ENCODE data around the gene MYLK.

The MYLK gene

GRCh38 chr3:123698813-123699212 is 185.3 kb downstream of the MYLK start:
- H3K36me3 Mint-ChIP-seq (ENCODE audit: insufficient read depth), result no peaks in the 10 kb centered on the region
- peaks cover 22% of the 10 kb centered on the region for H3K27me3 Mint-ChIP-seq
- DNase-seq (ENCODE audit: low spot score in 2 of 2) (no peak), ATAC-seq (replicated peaks; ENCODE audit: extremely low read depth, poor library complexity, severe bottlenecking) (no peak)
- H3K27ac Mint-ChIP-seq (ENCODE audit: low read depth), result no peak overlapping the region
- H3K4me1 Mint-ChIP-seq, result no peaks in the 10 kb centered on the region
- no peaks in the 10 kb centered on the region for H3K9me3 Mint-ChIP-seq
- H3K4me3 Mint-ChIP-seq, result no peak overlapping the region

- H3K4me1 Mint-ChIP-seq, result no peaks in the 10 kb centered on the region
- no peaks in the 10 kb centered on the region for H3K36me3 Mint-ChIP-seq (ENCODE audit: insufficient read depth)
- H3K9me3 Mint-ChIP-seq, result no peaks in the 10 kb centered on the region
- H3K27ac Mint-ChIP-seq (ENCODE audit: low read depth), result no peak overlapping the region
- H3K27me3 Mint-ChIP-seq, result peaks cover 39% of the 10 kb centered on the region
- DNase-seq (ENCODE audit: low spot score in 2 of 2), result no peak
- H3K4me3 Mint-ChIP-seq, result no peak overlapping the region
- ATAC-seq (replicated peaks; ENCODE audit: extremely low read depth, poor library complexity, severe bottlenecking), result no peak
Observed at GRCh38 chr3:123696808-123697207, 187.3 kb downstream of the MYLK start.

GRCh38 chr3:123695731-123696640 is 188.1 kb downstream of the MYLK start:
- Mint-ChIP-seq H3K4me3 (no peak overlapping the region), H3K9me3 (no peaks in the 10 kb centered on the region), H3K4me1 (no peaks in the 10 kb centered on the region), H3K27me3 (peaks cover 39% of the 10 kb centered on the region), H3K27ac (ENCODE audit: low read depth) (no peak overlapping the region), H3K36me3 (ENCODE audit: insufficient read depth) (no peaks in the 10 kb centered on the region)
- ATAC-seq (replicated peaks; ENCODE audit: extremely low read depth, poor library complexity, severe bottlenecking) (no peak), DNase-seq (ENCODE audit: low spot score in 2 of 2) (no peak)

- no peaks in the 10 kb centered on the region for H3K4me1 Mint-ChIP-seq
- DNase-seq (ENCODE audit: low spot score in 2 of 2) (no peak), ATAC-seq (replicated peaks; ENCODE audit: extremely low read depth, poor library complexity, severe bottlenecking) (no peak)
- H3K27ac Mint-ChIP-seq (ENCODE audit: low read depth), result no peak overlapping the region
- peaks cover 30% of the 10 kb centered on the region for H3K27me3 Mint-ChIP-seq
- H3K4me3 Mint-ChIP-seq, result no peak overlapping the region
- H3K36me3 Mint-ChIP-seq (ENCODE audit: insufficient read depth), result no peaks in the 10 kb centered on the region
- H3K9me3 Mint-ChIP-seq, result no peaks in the 10 kb centered on the region
Observed at GRCh38 chr3:123695152-123695551, 189.0 kb downstream of the MYLK start.

GRCh38 chr3:123694366-123695087 is 189.6 kb downstream of the MYLK start:
- Mint-ChIP-seq H3K27ac (ENCODE audit: low read depth) (no peak overlapping the region), H3K27me3 (peaks cover 24% of the 10 kb centered on the region), H3K9me3 (no peaks in the 10 kb centered on the region), H3K4me3 (no peak overlapping the region), H3K36me3 (ENCODE audit: insufficient read depth) (no peaks in the 10 kb centered on the region), H3K4me1 (no peaks in the 10 kb centered on the region)
- ATAC-seq (replicated peaks; ENCODE audit: extremely low read depth, poor library complexity, severe bottlenecking), result no peak
- DNase-seq (ENCODE audit: low spot score in 2 of 2), result no peak

- Mint-ChIP-seq H3K4me1 (no peaks in the 10 kb centered on the region), H3K27ac (ENCODE audit: low read depth) (no peak overlapping the region), H3K36me3 (ENCODE audit: insufficient read depth) (no peaks in the 10 kb centered on the region), H3K9me3 (no peaks in the 10 kb centered on the region), H3K27me3 (peaks cover 17% of the 10 kb centered on the region), H3K4me3 (no peak overlapping the region)
- DNase-seq (ENCODE audit: low spot score in 2 of 2), result no peak
- peak; percentile 29 for ATAC-seq (replicated peaks; ENCODE audit: extremely low read depth, poor library complexity, severe bottlenecking)
Observed at GRCh38 chr3:123693584-123694190, 190.4 kb downstream of the MYLK start.

- Mint-ChIP-seq H3K36me3 (ENCODE audit: insufficient read depth) (no peaks in the 10 kb centered on the region), H3K4me3 (no peak overlapping the region), H3K9me3 (no peaks in the 10 kb centered on the region), H3K27me3 (peaks cover 17% of the 10 kb centered on the region), H3K27ac (ENCODE audit: low read depth) (no peak overlapping the region), H3K4me1 (no peaks in the 10 kb centered on the region)
- DNase-seq (ENCODE audit: low spot score in 2 of 2), result no peak
- ATAC-seq (replicated peaks; ENCODE audit: extremely low read depth, poor library complexity, severe bottlenecking), result no peak
Observed at GRCh38 chr3:123692671-123693070, 191.5 kb downstream of the MYLK start.

GRCh38 chr3:123692041-123692440 is 192.1 kb downstream of the MYLK start:
- Mint-ChIP-seq H3K27ac (ENCODE audit: low read depth) (no peak overlapping the region), H3K36me3 (ENCODE audit: insufficient read depth) (no peaks in the 10 kb centered on the region)
- ATAC-seq (replicated peaks; ENCODE audit: extremely low read depth, poor library complexity, severe bottlenecking), result no peak

GRCh38 chr3:123689831-123690230 is 194.3 kb downstream of the MYLK start:
- Mint-ChIP-seq H3K4me3 (no peak overlapping the region), H3K9me3 (no peaks in the 10 kb centered on the region), H3K27ac (ENCODE audit: low read depth) (no peak overlapping the region), H3K4me1 (no peaks in the 10 kb centered on the region), H3K27me3 (peaks cover 17% of the 10 kb centered on the region), H3K36me3 (ENCODE audit: insufficient read depth) (no peaks in the 10 kb centered on the region)
- no peak for DNase-seq (ENCODE audit: low spot score in 2 of 2)
- ATAC-seq (replicated peaks; ENCODE audit: extremely low read depth, poor library complexity, severe bottlenecking), result no peak

More at GRCh38 chr3:123692041-123692440, 192.1 kb downstream of the MYLK start:
- Mint-ChIP-seq H3K4me3 (no peak overlapping the region), H3K9me3 (no peaks in the 10 kb centered on the region), H3K27me3 (peaks cover 17% of the 10 kb centered on the region), H3K4me1 (no peaks in the 10 kb centered on the region)
- no peak for DNase-seq (ENCODE audit: low spot score in 2 of 2)

- Mint-ChIP-seq H3K36me3 (ENCODE audit: insufficient read depth) (no peaks in the 10 kb centered on the region), H3K27me3 (peaks cover 15% of the 10 kb centered on the region), H3K4me3 (no peak overlapping the region), H3K9me3 (no peaks in the 10 kb centered on the region), H3K27ac (ENCODE audit: low read depth) (no peak overlapping the region), H3K4me1 (no peaks in the 10 kb centered on the region)
- DNase-seq (ENCODE audit: low spot score in 2 of 2) (no peak), ATAC-seq (replicated peaks; ENCODE audit: extremely low read depth, poor library complexity, severe bottlenecking) (no peak)
Observed at GRCh38 chr3:123688241-123688747, 195.8 kb downstream of the MYLK start.

- H3K36me3 Mint-ChIP-seq (ENCODE audit: insufficient read depth), result no peaks in the 10 kb centered on the region
- no peak overlapping the region for H3K4me3 Mint-ChIP-seq
- DNase-seq (ENCODE audit: low spot score in 2 of 2), result no peak
- H3K27me3 Mint-ChIP-seq, result peaks cover 5% of the 10 kb centered on the region
- no peak for ATAC-seq (replicated peaks; ENCODE audit: extremely low read depth, poor library complexity, severe bottlenecking)
- no peaks in the 10 kb centered on the region for H3K9me3 Mint-ChIP-seq
- no peaks in the 10 kb centered on the region for H3K4me1 Mint-ChIP-seq
- H3K27ac Mint-ChIP-seq (ENCODE audit: low read depth), result no peak overlapping the region
Observed at GRCh38 chr3:123687286-123687685, 196.8 kb downstream of the MYLK start.

GRCh38 chr3:123686251-123686650 is 197.9 kb downstream of the MYLK start:
- Mint-ChIP-seq H3K27me3 (peaks cover 10% of the 10 kb centered on the region), H3K9me3 (no peaks in the 10 kb centered on the region), H3K4me1 (no peaks in the 10 kb centered on the region), H3K4me3 (no peak overlapping the region), H3K27ac (ENCODE audit: low read depth) (no peak overlapping the region), H3K36me3 (ENCODE audit: insufficient read depth) (no peaks in the 10 kb centered on the region)
- DNase-seq (ENCODE audit: low spot score in 2 of 2) (no peak), ATAC-seq (replicated peaks; ENCODE audit: extremely low read depth, poor library complexity, severe bottlenecking) (no peak)

All from central memory CD8-positive, alpha-beta T cell (primary cell).